Suprapubic skin (tissue), 4 donors: ENCODE data around the gene THOC3. TPM values are rescaled to one million over a fixed set of nuclear protein-coding genes. Genes with fewer than 3 reads are reported as not detected.
"Not testable (repeated sequence)": the region's sequence is repeated elsewhere in the genome, so short reads cannot be mapped to it uniquely, and the experiment has no call there.

ENCODE experiments used
- DNase-seq, 2 donors: peaks; one replicate each; pipeline ENCODE4 v3.0.0-alpha.2; 2019; ENCODE audit warnings: low spot score in 2 of 2
- H3K27ac ChIP-seq: fragments of 200-600 bp; sonication (generic); one replicate; pipeline ENCODE4 v1.5.1; 2019
- H3K27me3 ChIP-seq: fragments of 200-600 bp; sonication (generic); one replicate; pipeline ENCODE4 v1.5.1; 2019
- H3K36me3 ChIP-seq: fragments of 200-600 bp; sonication (generic); one replicate; pipeline ENCODE4 v1.5.1; 2019
- H3K4me1 ChIP-seq: fragments of 200-600 bp; sonication (generic); one replicate; pipeline ENCODE4 v1.5.1; 2019
- H3K4me3 ChIP-seq: fragments of 200-600 bp; sonication (generic); one replicate; pipeline ENCODE4 v1.5.1; 2019; ENCODE audit warnings: mild to moderate bottlenecking
- H3K9me3 ChIP-seq: fragments of 200-600 bp; sonication (generic); one replicate; pipeline ENCODE4 v1.5.1; 2019
- EP300 ChIP-seq: sonication (generic); formaldehyde crosslinking; IDR thresholded peaks from one replicate; pipeline ENCODE4 v1.6.1; 2017; ENCODE audit warnings: antibody characterized with exemption
- POLR2A ChIP-seq, 2 donors: fragments of 450-650 bp; IDR thresholded peaks; one replicate each; pipeline ENCODE4 v1.6.1; 2017; ENCODE audit warnings: antibody characterized with exemption in 2 of 2, mild to moderate bottlenecking in 2 of 2, moderate library complexity in 2 of 2
- POLR2AphosphoS5 ChIP-seq, 3 donors: sonication (generic); formaldehyde crosslinking; IDR thresholded peaks; one replicate each; pipeline ENCODE4 v1.6.1; 2017; ENCODE audit warnings: antibody characterized with exemption in 3 of 3
- WGBS: methylation state at CpG from one replicate; pipeline ENCODE4 v1.1.5; 2018; 5-methylcytosine and 5-hydroxymethylcytosine counted together
- total RNA-seq, 4 donors: library from RNA; depleted of rRNA; stranded (reverse); fragments of >200 nt; gene quantifications; one replicate each; pipeline ENCODE4 v1.1.0, GENCODE V29; 2016
- TF ChIP-seq, protein P1 (sequence below), 2 donors: fragments of 200-600 bp in 1 of 2; fragments of 450-650 bp in 1 of 2; sonication (generic) in 1 of 2; IDR thresholded peaks; one replicate each; pipeline ENCODE4 v1.5.1; 2016 to 2019; ENCODE audit warnings: antibody characterized with exemption in 2 of 2, mild to moderate bottlenecking in 1 of 2, moderate library complexity in 1 of 2

THOC3 gene
- total RNA-seq, 4 donors from 2014 or later, result 31.1 to 62.9 (median 42.1) TPM

DNA sequence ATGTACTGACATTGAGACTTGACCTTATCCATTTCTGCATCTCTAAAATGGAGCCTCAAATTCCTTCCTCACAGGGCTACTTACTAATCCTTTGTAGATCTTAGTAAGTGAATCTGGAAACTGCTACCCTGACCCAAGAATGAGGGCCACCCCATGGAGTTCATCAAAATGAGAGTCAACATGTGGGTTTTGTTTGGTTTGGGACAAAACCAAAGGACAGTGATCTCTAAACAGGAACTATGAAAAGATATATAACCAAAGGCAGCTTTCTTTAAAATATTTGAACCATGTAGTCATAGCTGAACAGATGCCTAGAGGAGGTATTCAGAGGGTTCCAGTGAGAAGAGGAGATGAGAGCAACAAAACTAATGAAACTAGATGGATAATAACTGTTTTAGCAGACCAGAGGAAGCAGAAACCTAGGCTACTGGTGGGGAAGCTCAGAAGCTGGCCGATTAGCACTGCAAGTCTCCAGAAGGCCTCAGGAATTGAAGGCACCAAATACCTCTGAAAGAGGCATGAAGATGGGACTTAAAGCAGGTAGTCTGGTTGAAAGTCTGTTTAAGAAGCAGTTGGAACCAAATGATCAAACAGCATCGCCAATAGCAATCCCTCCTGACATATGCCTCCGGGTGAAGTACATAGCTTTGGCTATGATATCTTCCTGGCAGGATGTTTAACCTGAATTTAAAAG is 45.8 kb downstream of the THOC3 start:
- H3K4me1 ChIP-seq, result no peaks in the 10 kb centered on the region
- no peaks in the 10 kb centered on the region for H3K36me3 ChIP-seq
- 85% methylated on average over 3 of the region's 3 CpGs for WGBS
- no peak overlapping the region for H3K4me3 ChIP-seq
- DNase-seq, result no peak
- no peak overlapping the region for H3K27ac ChIP-seq
- no peaks in the 10 kb centered on the region for H3K27me3 ChIP-seq
- TF ChIP-seq POLR2A (IDR thresholded peaks at IDR 0.05), result no peak
- no peak for TF ChIP-seq POLR2AphosphoS5 (IDR thresholded peaks at IDR 0.05)
- no peak for TF ChIP-seq EP300
- TF ChIP-seq, protein P1, sequence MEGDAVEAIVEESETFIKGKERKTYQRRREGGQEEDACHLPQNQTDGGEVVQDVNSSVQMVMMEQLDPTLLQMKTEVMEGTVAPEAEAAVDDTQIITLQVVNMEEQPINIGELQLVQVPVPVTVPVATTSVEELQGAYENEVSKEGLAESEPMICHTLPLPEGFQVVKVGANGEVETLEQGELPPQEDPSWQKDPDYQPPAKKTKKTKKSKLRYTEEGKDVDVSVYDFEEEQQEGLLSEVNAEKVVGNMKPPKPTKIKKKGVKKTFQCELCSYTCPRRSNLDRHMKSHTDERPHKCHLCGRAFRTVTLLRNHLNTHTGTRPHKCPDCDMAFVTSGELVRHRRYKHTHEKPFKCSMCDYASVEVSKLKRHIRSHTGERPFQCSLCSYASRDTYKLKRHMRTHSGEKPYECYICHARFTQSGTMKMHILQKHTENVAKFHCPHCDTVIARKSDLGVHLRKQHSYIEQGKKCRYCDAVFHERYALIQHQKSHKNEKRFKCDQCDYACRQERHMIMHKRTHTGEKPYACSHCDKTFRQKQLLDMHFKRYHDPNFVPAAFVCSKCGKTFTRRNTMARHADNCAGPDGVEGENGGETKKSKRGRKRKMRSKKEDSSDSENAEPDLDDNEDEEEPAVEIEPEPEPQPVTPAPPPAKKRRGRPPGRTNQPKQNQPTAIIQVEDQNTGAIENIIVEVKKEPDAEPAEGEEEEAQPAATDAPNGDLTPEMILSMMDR (IDR thresholded peaks at IDR 0.05), result no peak
- H3K9me3 ChIP-seq, result no peaks in the 10 kb centered on the region

DNA sequence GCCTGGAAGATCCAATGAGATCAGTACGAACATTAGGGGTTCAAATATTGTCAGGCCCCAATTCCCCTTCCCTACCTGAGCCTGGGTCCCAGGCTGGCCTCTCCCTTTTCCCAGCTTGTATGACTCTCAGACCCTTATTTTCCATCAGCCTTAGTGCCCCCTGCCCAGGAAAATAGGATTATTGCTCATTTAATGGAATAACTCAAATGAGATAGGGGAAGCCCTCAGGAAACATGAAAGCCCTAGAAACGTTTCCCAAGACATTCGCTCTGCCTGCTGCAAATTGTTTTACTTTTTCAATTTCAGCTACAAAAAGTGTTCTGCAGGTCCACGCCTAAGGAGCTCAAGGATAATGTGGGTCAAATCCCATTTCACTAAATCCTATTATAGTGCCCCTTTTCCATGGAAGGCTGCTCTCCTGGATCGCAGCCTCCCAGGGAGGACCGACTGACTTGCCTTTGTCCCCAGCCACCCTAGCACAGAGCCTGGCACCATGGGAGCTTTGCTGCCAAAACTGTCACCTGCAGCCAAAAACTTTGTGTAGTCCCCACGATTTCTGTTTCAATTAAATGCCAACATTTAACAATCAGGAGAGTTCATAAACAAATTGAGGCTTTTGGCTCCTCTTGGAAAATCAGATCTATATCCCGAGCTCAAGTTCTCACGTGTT is 46.9 kb downstream of the THOC3 start:
- no peaks in the 10 kb centered on the region for H3K9me3 ChIP-seq
- no peak overlapping the region for H3K4me3 ChIP-seq
- H3K4me1 ChIP-seq, result no peaks in the 10 kb centered on the region
- DNase-seq, result no peak
- no peaks in the 10 kb centered on the region for H3K36me3 ChIP-seq
- H3K27me3 ChIP-seq, result no peaks in the 10 kb centered on the region
- WGBS, result 91% methylated on average over 9 of the region's 9 CpGs
- no peak overlapping the region for H3K27ac ChIP-seq
- TF ChIP-seq POLR2A (IDR thresholded peaks at IDR 0.05), result no peak
- TF ChIP-seq EP300, result no peak
- no peak for TF ChIP-seq POLR2AphosphoS5 (IDR thresholded peaks at IDR 0.05)
- TF ChIP-seq, protein P1 (IDR thresholded peaks at IDR 0.05), result no peak

DNA sequence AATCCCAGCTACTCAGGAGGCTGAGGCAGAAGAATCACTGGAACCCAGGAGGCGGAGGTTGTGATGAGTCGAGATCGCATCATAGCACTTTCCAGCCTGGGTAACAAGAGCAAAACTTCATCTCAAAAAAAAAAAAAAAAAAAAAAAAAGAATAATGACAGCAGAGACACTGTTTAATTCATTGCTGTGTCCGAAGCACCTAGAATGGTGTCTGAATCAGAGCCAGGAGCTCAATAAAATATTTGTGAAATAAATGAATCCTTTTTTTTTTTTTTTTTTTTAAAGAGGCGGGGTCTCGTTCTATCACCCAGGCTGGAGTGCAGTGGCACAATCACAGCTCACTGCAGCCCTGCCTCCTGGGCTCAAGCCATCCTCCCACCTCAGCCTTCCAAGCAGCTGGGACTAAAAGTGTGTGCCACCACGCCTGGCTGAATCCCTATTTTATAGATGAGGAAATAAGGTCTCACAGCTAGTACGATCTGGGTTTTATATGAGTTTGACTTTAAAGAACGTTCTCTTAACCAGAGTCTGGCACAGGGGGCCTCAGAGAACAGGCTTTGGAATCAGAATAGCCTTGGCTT is 47.8 kb downstream of the THOC3 start:
- Histone ChIP-seq H3K36me3 (no peaks in the 10 kb centered on the region), H3K27ac (no peak overlapping the region), H3K27me3 (no peaks in the 10 kb centered on the region), H3K4me1 (no peaks in the 10 kb centered on the region), H3K9me3 (no peaks in the 10 kb centered on the region), H3K4me3 (no peak overlapping the region)
- TF ChIP-seq POLR2A (IDR thresholded peaks at IDR 0.05), result no peak
- TF ChIP-seq POLR2AphosphoS5 (IDR thresholded peaks at IDR 0.05), result no peak
- TF ChIP-seq, protein P1 (IDR thresholded peaks at IDR 0.05), result no peak
- TF ChIP-seq EP300, result no peak
- no peak for DNase-seq
- WGBS, result 83% methylated on average over 9 of the region's 9 CpGs

DNA sequence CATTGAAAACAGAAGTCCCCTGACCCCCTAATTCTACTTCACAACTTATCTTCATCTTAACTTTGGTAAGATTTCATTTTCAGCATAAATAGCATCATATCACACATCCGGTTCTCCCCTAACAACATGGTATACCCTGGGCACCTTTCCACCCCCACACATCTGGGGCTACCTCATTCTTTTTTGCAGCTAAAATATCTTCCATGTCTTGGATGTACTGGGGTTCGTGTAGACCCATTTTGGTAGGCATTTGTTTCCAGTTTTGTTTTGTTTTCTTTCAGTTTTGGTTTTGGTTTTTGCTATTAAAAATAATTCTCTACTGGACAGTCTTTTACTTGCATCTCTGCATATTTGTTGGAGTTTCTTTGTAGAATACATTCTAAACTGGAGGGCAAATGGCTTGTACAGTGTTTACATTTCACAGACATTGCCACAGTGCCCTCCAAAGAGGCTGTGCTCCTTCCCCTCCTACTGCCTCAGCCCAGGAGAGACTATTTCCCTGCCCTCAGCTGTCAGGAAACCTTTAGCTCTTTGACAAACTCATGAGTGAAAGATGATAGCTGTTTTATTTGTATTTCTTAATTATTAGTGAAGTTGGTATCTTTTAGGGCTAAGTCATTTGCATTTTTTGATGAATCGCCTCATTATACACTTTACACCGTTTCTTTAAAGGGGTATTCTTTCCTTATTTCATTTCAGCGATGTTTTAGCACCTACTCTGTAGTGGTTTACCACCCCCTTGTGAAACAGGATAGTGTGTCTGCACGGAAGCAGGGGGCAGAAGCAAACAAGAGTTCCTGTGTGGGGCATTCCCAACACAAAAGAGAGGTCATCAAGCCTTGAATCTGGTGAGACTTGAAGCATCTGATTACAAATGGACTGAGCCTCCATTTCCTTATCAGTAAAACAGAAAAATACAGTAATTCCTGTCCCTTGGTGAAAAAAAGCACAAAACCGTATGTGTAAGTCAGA is 52.8 kb downstream of the THOC3 start:
- not testable (repeated sequence) for H3K4me3 ChIP-seq, H3K27ac ChIP-seq, H3K4me1 ChIP-seq, H3K27me3 ChIP-seq, DNase-seq, H3K9me3 ChIP-seq, H3K36me3 ChIP-seq
- 68% methylated on average over 7 of the region's 7 CpGs for WGBS

DNA sequence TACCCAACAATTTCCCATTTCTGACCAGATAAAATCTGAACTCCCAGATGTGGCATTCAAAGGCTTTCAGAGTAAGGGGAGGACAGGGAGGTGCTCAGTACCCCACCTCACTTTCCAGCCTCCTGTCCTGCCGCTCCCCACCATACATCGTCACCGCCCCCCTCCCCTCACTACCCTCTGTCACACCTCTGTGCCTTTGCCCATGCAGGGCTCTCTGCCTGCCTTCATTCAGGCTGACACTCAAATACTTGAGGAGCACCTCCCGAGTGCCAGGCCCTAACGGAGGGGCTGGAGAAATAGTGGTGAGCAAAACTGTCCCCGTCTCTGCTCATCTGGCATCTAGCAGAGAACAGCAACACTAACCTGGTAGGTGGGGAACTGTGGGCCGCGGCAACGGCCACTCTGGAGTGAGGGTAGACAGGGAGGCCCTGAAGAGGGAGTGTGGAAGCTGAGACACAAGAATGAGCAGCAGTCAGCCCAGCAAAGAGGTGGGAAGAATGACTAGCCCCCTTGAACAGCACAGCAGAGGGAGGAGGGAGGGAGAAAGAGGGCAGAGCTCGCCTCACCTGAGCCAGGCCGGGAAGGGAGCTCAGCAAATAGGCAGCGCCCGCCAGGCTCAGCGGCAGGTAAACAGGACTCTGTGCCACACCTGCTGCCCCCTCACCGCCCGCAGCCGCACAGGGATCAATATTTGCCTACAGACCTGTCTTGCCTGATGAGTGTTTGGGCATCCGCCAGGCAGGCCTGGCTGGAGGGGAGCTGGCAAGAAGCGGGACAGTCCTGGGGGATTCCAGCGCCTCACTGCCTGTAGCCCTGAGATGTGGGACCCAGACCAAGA is 54.1 kb downstream of the THOC3 start:
- H3K27me3 ChIP-seq, DNase-seq, H3K27ac ChIP-seq, H3K4me3 ChIP-seq, H3K4me1 ChIP-seq, H3K36me3 ChIP-seq, H3K9me3 ChIP-seq: not testable (repeated sequence)
- 80% methylated on average over 6 of the region's 20 CpGs for WGBS

DNA sequence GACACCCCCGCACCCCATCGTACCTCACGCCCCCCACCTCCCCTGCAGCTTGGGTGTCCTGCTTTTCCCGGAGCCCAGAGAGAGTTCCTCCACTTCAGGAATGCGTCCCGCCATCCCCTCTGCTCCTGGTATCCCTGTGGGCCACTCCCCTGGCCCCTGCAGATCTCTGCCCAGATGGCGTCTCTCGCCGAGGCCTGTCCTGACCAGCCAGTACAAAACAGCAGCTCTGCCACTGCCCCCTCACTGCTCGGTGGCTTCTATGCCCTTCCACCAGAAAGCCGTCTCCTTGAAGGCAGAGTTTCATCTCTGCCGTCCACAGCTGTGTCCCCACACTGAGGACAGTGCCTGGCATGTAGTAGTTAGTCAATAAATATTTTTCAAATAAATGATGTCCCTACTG is 58.0 kb downstream of the THOC3 start:
- H3K27me3 ChIP-seq, DNase-seq, H3K27ac ChIP-seq, H3K9me3 ChIP-seq, H3K4me3 ChIP-seq, H3K4me1 ChIP-seq, H3K36me3 ChIP-seq: not testable (repeated sequence)
- WGBS, result 71% methylated on average over 11 of the region's 12 CpGs
